ENCODE measurements around the gene STARD7. TPM values are rescaled to one million over a fixed set of nuclear protein-coding genes. Genes with fewer than 3 reads are reported as not detected.
"Not testable (repeated sequence)": the region's sequence is repeated elsewhere in the genome, so short reads cannot be mapped to it uniquely, and the experiment has no call there.

STARD7 gene
- total RNA-seq, 1 experiment from 2014 or later = 253 TPM

DNA sequence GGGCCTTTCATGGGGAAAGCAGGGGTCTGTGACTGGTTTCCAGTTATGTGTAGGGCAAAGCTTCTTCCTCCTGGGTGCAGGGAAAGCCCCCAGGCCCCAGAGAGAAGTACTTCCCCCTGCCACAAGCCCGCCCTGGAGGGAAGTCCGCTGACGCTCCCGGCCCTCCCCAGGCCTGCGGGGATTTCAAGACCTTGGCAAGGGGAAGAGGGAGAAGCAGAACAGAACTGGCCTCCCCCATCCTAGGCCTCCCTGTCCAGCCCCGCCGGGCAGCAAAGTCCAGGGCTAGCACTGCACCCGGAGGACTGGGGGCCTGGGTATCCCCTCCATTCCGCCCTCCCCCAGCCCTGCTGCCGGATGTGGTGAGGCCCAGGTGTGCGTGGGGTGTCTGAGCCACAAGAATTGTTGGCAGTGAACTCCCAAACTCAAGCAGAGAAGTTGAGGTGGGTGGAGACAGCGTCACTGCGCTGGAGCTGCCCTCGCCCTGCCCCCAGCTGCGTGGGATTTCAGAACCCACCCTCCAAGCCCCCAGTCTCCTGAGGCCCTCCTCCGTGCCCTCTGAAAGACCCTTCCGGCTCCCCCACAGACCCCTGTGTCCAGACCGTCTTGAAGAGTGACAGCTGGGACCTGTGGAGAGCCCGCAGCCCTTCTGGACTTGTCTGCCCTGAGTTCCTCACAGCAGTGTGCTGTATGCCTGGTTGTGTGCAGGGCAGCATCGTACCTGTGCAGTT, 62.3 kb downstream of the STARD7 start:
- peak; percentile 78 for DNase-seq
- H3K36me3 ChIP-seq (replicated peaks; ENCODE audit: control insufficient read depth, insufficient read depth, low read length) = no peaks in the 10 kb centered on the region
- H3K27me3 ChIP-seq (ENCODE audit: control insufficient read depth, insufficient read depth, low read length) = peaks cover 27% of the 10 kb centered on the region
- H3K4me3 ChIP-seq (ENCODE audit: insufficient read depth, low read depth, low read length) = no peak overlapping the region

DNA sequence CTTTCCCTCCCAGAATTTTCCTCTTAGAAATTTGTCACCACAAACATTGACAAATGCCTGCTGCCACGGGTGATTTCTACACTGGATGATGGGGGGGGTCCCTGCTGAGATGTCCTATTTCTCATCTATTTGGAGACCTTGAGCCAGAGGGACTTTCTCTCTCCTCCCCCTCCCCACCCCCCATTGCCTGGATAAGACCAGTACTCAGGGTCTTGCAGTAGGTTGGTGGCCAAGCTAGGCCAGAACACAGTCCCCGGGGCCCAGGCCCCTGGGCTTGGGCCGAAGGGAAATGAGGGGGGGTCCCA, 62.8 kb downstream of the STARD7 start:
- Histone ChIP-seq H3K36me3 (replicated peaks; ENCODE audit: control insufficient read depth, insufficient read depth, low read length) (no peaks in the 10 kb centered on the region), H3K4me3 (ENCODE audit: insufficient read depth, low read depth, low read length) (no peak overlapping the region), H3K27me3 (ENCODE audit: control insufficient read depth, insufficient read depth, low read length) (peaks cover 27% of the 10 kb centered on the region)
- no peak for DNase-seq

DNA sequence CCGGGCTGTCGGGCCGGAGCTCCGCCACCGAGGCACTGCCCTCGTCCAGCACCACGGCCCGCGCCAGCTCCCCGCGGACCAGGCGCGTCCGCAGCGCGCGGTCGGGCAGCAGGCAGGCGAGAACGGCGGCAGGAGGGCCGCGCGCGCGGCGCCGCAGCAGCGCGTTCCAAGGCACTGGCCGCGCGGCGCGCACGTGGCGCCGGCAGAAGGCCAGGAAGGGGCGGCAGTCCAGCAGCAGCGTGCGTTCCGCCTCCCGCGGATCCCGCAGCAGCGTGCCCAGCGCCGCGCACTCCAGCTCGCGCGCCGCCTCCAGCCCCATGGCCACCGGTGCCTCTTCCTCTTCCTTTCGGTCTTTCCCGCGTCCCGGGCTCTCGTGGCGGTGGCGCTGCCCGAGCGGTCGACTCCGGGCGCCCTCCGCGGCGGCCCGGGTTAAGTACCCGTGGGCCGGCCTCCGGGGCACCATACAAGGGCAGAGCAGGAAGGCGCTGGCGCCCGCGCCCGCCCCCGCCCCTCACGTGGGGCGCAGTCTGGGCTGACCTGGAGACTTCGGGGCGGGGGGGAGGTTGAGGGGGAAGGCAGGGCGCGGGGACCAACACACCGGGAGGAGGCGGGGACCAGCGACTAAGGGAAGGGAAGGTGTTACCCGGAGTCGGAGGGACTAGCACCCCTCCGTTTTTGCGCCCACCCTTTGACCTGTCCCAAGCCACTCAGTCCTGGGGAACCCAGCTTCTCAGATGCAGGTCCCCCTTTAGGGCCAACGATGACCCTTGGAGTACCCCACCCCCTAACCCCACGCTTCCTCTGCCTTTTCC, 63.4 kb downstream of the STARD7 start, which contains the start of gene DUSP2:
Gene DUSP2 (minus strand): TSS at position 405 of the 812 bp plus-strand sequence. CDS start 86 bp downstream, at position 319.
- peak within 1 kb of the TSS; percentile 57 for H3K4me3 ChIP-seq (ENCODE audit: insufficient read depth, low read depth, low read length)
- H3K27me3 ChIP-seq (ENCODE audit: control insufficient read depth, insufficient read depth, low read length) = peaks cover 27% of the 10 kb centered on the region
- peak; percentile 93 for DNase-seq
- H3K36me3 ChIP-seq (replicated peaks; ENCODE audit: control insufficient read depth, insufficient read depth, low read length) = no peaks in the 10 kb centered on the region

DNA sequence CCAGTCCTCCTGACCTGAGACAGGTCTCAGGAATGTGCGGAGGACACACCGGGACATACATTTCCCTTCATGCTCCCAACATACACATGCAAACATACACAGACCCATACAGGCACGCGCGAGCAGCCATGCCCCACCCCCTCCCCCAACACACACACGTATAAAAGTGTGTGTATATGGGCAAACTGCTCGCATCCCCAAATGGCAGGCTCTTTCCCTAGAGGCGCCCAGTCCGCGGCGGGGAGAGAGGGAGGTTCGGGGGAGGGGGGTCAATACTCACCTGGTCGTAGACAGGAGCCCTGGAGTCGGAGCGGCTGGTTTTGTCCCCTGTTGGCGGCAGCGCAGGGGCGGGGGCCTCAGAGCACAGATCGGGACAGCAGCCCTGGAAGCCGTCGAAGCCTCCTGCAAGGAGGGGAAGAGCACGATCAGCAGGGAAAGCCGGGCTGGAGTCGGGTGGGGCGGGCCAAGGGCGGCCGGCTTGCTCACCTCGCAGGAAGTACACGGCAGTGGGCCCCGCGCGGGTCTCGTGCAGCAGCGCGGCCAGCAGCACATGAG, 64.1 kb downstream of the STARD7 start:
- DNase-seq = peak; percentile 83
- Histone ChIP-seq H3K27me3 (ENCODE audit: control insufficient read depth, insufficient read depth, low read length) (peaks cover 27% of the 10 kb centered on the region), H3K4me3 (ENCODE audit: insufficient read depth, low read depth, low read length) (peak overlapping the region; percentile 57)

DNA sequence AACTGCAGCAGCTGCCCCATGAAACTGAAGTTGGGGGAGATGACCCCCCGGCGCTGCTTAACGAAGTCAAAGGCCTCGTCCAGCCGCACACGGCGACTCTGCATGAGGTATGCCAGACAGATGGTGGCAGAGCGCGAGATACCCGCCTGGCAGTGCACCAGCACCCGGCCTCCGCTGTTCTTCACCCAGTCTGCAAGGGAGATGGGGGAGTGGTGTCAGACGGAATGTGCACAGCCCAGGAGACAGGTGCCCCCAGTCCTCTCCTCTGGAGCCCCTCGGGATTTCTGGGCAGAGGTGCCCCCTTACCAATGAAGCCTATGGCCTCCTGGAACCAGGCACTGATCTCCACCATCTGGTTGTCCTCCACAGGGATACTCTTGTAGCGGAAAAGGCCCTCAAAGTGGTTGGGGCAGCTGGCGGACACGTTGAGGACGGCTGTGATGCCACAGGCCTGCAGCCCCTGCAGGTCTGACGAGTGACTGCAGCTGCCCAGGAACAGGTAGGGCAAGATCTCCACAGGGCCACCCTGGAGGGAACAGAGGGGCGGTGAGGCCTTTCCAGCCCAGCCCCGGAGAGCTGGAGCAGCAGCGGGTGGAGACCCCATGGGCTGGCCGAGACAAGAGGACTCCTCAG, 64.7 kb downstream of the STARD7 start:
- Histone ChIP-seq H3K27me3 (ENCODE audit: control insufficient read depth, insufficient read depth, low read length) (peaks cover 27% of the 10 kb centered on the region), H3K4me3 (ENCODE audit: insufficient read depth, low read depth, low read length) (peak overlapping the region; percentile 57), H3K36me3 (replicated peaks; ENCODE audit: control insufficient read depth, insufficient read depth, low read length) (no peaks in the 10 kb centered on the region)
- DNase-seq = peak; percentile 93

More for the DNA sequence above, 64.1 kb downstream of the STARD7 start:
- H3K36me3 ChIP-seq (replicated peaks; ENCODE audit: control insufficient read depth, insufficient read depth, low read length) = no peaks in the 10 kb centered on the region

DNA sequence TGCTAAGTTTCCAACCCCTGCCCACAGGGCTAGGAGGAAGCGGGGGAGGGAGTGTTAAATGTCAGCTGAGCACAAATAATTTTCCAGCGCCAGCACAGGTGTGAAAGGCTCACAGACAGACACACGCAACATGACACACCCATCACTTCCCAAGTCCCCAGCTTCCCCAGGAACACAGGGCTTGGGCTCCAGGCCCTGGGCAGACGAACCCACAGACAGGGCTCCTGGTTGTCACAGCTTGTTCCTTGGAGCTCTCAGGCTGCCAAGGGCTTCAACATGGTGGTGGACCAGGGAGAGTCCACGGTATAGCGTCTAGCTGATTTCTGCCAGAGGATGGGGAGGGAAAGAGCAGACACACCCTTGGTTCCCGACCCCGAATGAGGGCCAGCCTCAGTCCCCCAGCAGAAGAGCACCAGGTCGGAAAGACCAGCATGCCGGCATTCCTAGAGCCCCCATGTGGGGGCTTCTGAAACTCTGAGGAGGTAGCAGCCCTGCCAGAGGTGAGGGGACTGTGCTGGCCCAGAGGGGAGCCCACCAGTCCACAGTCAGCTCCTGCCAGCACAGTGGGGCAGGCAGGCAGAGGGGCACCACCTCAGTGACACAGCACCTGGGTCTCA, 65.3 kb downstream of the STARD7 start:
- DNase-seq = no peak
- H3K4me3 ChIP-seq (ENCODE audit: insufficient read depth, low read depth, low read length) = no peak overlapping the region
- H3K36me3 ChIP-seq (replicated peaks; ENCODE audit: control insufficient read depth, insufficient read depth, low read length) = no peaks in the 10 kb centered on the region
- peaks cover 27% of the 10 kb centered on the region for H3K27me3 ChIP-seq (ENCODE audit: control insufficient read depth, insufficient read depth, low read length)

DNA sequence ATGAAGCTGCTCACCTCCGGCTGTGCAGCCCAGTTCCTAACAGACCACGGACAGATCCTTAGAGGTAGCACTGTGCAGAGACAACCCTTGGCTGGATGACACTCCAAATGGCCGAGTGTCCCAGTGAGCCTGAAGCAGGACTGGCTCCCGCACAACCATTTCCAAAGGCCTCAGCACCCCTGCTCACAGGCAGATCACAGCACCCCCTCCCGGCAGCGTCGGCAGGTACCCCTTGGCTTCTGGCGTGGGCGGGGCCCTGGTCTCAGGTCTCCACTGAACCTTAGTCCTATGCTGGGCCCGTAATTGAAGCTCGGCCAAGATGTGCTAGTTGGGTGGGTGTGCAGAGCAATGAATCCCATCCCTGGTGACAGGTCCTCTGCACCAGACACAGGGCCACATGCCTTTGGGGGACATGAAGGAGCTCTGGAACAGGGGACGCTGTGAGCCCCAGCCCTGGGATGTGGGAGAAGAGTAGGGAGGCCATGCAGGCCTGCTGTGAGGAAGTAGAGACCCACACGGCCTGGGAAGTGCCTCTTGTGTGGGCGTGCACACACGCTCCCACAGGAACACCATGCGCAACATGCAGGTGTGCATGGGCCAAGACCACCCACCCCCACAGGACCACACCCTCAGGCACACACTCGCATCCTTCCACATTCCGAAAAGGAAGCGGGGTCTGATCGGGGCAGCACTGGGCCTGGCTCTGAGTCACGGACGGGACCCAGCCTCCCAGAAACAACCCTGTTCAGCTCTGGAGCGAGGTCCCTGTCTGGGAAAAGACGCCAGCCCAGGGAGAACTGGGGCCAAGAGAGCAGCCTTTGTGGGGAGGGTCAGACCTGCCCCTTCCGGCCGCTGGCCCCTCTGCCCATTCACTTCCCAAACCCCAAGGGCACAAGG, 66.2 kb downstream of the STARD7 start:
- Histone ChIP-seq H3K4me3 (ENCODE audit: insufficient read depth, low read depth, low read length) (no peak overlapping the region), H3K27me3 (ENCODE audit: control insufficient read depth, insufficient read depth, low read length) (peaks cover 27% of the 10 kb centered on the region), H3K36me3 (replicated peaks; ENCODE audit: control insufficient read depth, insufficient read depth, low read length) (no peaks in the 10 kb centered on the region)
- peak; percentile 77 for DNase-seq

DNA sequence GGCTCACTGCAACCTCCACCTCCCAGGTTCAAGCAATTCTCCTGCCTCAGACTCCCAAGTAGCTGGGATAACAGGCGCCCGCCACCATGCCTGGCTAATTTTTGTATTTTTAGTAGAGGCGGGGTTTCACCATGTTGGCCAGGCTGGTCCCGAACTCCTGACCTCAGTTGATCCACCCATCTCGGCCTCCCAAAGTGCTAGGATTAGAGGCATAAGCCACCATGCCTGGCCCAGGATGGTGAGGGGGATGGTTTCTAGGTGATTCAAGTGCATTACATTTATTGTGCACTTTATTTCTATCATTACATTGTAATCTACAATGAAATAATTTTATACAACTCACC, 67.0 kb downstream of the STARD7 start:
- H3K27me3 ChIP-seq (ENCODE audit: control insufficient read depth, insufficient read depth, low read length) = peaks cover 23% of the 10 kb centered on the region
- not testable (repeated sequence) for H3K4me3 ChIP-seq (ENCODE audit: insufficient read depth, low read depth, low read length); DNase-seq; H3K36me3 ChIP-seq (replicated peaks; ENCODE audit: control insufficient read depth, insufficient read depth, low read length)

DNA sequence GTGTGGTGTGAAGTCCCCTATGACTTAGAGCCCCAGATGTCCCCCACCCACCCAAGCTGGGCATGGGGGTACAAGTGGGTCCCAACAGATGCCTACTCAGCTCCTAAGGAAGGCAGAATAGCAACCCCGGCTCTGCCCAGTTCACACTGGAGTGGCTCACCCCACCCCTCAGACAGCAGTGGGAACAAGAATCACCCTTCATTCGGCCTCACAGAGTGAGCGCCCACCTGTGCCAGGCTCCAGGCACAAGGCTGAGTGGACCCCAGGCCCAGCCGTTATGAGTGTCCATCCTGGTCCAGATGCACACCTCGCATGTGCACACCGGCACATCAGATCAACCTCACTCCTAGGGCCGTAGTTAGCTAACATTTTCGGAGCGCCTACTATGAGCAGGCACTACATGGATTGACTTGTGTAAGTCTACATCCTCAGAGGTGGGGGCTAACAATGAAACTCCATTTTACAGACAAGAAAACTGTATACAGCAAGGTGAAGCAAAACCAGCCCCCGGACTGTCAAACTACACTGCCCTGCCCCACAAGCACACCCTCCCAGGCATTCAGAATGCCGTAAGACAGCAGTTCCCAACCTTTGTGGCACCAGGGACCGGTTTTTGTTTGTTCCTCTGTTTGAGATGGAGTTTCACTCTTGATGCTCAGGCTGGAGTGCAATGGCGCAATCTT, 67.5 kb downstream of the STARD7 start:
- Histone ChIP-seq H3K4me3 (ENCODE audit: insufficient read depth, low read depth, low read length) (no peak overlapping the region), H3K27me3 (ENCODE audit: control insufficient read depth, insufficient read depth, low read length) (peaks cover 20% of the 10 kb centered on the region), H3K36me3 (replicated peaks; ENCODE audit: control insufficient read depth, insufficient read depth, low read length) (no peaks in the 10 kb centered on the region)
- no peak for DNase-seq

DNA sequence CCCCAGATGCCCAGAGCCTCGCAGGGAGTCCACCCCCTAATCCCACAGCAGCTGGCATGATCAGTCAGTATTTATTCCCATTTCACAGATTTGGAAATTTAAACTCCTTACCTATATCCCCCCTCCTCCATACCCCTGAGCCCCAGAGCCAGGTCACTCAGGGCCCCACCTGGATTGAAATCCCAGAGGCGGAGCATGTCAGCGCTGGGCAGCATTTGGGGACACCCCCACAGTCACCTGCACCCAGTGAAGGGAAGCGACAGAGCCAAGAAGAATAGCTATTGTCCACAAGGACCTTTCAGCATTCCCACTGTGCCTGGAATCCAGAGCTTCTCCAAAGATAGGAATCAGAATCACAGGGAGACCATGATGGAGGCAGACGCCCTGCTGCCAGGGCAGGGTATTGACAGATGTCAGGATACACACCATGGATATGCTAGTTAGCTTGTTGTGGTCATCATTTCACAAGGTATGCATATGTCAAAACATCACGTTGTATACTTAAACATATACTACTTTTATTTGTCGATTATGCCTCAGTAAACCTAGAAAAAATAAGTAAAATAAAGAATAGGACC, 69.4 kb downstream of the STARD7 start:
- H3K36me3 ChIP-seq (replicated peaks; ENCODE audit: control insufficient read depth, insufficient read depth, low read length) = no peaks in the 10 kb centered on the region
- peaks cover 2% of the 10 kb centered on the region for H3K27me3 ChIP-seq (ENCODE audit: control insufficient read depth, insufficient read depth, low read length)
- H3K4me3 ChIP-seq (ENCODE audit: insufficient read depth, low read depth, low read length) = no peak overlapping the region
- no peak for DNase-seq

DNA sequence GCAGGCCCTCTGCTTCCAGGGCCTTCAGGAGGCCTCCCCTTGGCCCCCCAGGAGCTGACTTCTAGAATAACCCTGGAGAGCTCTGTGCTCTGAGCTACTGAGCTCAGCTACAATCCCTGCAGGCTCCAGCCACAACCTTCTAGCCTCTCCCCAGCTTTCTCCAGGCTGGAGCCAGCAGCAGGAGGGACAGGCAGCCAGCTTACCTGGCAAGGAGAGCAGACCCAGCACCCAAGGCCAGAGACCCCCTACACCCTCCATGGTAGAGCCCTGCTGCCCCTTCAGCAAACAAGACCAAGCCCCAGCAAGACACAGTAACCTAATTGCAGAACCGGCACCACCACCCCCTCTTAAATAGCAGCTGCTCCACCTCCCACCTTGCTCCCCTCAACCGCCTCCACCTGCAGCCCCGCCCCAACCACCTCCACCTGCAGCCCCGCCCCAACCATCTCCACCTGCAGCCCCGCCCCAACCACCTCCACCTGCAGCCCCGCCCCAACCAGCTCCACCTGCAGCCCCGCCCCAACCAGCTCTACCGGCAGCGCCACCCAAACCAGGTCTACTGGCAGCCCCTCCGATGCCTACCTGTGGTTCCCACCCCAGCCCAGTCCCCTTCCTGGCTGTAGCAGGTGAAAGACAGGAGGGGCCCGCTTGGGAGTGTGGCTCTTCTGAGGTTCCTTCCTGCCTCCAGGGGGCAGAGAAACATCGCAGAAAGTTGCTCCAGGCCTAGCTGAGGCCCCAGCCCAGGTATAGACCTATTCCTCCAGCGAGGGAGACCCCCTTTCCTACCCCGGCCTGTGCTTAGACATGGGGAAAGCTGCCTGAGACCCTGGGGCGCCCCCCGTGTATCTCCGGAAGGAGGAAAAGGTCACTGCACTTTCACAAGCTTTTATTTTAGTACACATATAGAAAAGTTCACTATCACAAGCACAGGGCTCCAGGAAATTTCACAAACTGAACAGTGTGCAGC, 70.2 kb downstream of the STARD7 start, which contains the start of gene ASTL:
Gene ASTL (minus strand): TSS at position 324 of the 967 bp plus-strand sequence. CDS start 66 bp downstream, at position 258.
- H3K27me3 ChIP-seq (ENCODE audit: control insufficient read depth, insufficient read depth, low read length) = no peaks in the 10 kb centered on the region; the same call in 1 of the 2 replicates
- no peak within 1 kb of the TSS; the same call in 1 of the 2 replicates for H3K4me3 ChIP-seq (ENCODE audit: insufficient read depth, low read depth, low read length)
- no peaks in the 10 kb centered on the region for H3K36me3 ChIP-seq (replicated peaks; ENCODE audit: control insufficient read depth, insufficient read depth, low read length)
- peak; percentile 95 for DNase-seq
